Nephron (organoid): ENCODE data around the gene CNDP2.

Source experiments
- H3K27ac Mint-ChIP-seq, 3 experiments: 2 replicates each; pipeline ENCODE4 v1.8.0; 2020; ENCODE audit warnings: mixed read lengths in 3 of 3, mild to moderate bottlenecking in 2 of 3, moderate library complexity in 1 of 3
- H3K27me3 Mint-ChIP-seq: 2 replicates; pipeline ENCODE4 v1.8.0; 2021; ENCODE audit warnings: low read depth, mild to moderate bottlenecking, moderate library complexity, mixed read lengths
- H3K36me3 Mint-ChIP-seq: 2 replicates; pipeline ENCODE4 v1.8.0; 2020; ENCODE audit warnings: low read depth, mixed read lengths
- H3K4me1 Mint-ChIP-seq: 2 replicates; pipeline ENCODE4 v1.8.0; 2020; ENCODE audit warnings: mixed read lengths
- H3K4me3 Mint-ChIP-seq, 3 experiments: 2 replicates each; pipeline ENCODE4 v1.8.0; 2020; ENCODE audit warnings: mild to moderate bottlenecking in 3 of 3, mixed read lengths in 3 of 3, moderate library complexity in 2 of 3
- H3K9me3 Mint-ChIP-seq: 2 replicates; pipeline ENCODE4 v1.8.0; 2020; ENCODE audit warnings: mixed read lengths
- TF ChIP-seq, protein P1 (sequence below), 3 experiments: fragments of 200-600 bp; sonication (generic); IDR thresholded peaks; one replicate each; pipeline ENCODE4 v1.5.0; 2021; ENCODE audit warnings: antibody characterized with exemption in 3 of 3; ENCODE audit not compliant: unreplicated experiment in 3 of 3

The CNDP2 gene

DNA sequence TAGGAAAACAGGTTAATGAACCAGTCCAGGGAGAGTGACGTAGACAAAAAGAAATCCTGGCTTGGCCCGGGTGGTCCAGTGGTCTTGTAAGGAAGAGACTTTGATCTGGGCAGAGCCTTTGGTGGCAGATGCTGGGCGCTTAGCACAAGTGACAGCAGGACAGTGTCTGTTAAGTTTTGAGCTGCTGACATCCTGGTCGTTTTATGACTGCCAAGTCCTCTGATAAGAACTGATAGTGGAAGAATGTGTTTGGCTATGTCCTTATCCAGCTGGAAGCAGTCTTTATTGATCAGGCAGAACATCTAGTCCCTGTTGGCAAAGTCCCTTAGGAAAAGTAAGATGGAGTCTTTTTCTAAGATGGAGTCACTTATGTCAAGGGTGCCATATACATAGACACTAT is 74.1 kb downstream of the CNDP2 start:
- Mint-ChIP-seq H3K4me3 (no peak overlapping the region), H3K27ac (no peak overlapping the region), H3K4me1 (no peaks in the 10 kb centered on the region), H3K36me3 (no peaks in the 10 kb centered on the region), H3K27me3 (peaks cover 11% of the 10 kb centered on the region), H3K9me3 (peaks cover 21% of the 10 kb centered on the region)
- TF ChIP-seq, protein P1, sequence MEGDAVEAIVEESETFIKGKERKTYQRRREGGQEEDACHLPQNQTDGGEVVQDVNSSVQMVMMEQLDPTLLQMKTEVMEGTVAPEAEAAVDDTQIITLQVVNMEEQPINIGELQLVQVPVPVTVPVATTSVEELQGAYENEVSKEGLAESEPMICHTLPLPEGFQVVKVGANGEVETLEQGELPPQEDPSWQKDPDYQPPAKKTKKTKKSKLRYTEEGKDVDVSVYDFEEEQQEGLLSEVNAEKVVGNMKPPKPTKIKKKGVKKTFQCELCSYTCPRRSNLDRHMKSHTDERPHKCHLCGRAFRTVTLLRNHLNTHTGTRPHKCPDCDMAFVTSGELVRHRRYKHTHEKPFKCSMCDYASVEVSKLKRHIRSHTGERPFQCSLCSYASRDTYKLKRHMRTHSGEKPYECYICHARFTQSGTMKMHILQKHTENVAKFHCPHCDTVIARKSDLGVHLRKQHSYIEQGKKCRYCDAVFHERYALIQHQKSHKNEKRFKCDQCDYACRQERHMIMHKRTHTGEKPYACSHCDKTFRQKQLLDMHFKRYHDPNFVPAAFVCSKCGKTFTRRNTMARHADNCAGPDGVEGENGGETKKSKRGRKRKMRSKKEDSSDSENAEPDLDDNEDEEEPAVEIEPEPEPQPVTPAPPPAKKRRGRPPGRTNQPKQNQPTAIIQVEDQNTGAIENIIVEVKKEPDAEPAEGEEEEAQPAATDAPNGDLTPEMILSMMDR (IDR thresholded peaks at IDR 0.05; ENCODE audit: unreplicated experiment in 3 of 3): no peak

DNA sequence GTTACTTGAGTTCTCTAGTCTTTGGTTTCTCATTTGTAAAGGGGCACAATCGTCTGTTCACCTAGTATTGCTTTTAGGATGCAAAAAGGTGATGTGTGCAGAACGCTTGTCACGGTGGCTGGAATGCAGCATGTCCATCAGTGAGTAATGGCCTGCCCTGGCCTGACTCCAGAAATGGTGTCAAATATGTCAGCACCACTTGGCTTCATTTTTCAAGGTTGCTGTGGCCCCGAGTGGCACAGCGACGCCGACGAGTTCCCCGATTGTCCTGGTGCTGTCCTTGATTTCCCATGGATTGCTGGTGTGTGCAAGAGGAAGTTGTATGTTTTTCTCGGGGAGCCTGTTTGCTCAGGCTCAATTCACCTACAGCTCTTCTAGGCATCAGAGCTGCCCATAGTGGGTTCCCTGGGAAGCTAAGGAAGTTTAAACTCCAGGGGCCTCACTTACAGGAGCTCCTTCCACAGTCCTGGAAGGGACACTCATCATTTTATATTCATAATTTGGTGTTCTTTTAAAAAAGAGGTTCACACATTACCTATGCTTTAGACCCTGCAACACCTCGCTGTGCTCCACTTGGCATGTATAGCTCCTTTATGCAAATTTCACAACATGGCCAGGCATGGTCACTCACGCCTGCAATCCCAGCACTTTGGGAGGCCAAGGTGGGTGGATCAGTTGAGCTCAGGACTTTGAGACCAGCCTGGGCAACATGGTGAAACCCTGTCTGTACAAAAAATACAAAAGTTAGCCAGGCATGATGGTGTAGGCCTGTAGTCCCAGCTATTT is 75.9 kb downstream of the CNDP2 start:
- TF ChIP-seq, protein P1 (IDR thresholded peaks at IDR 0.05; ENCODE audit: unreplicated experiment in 3 of 3): no peak
- H3K4me1 Mint-ChIP-seq: no peaks in the 10 kb centered on the region
- H3K36me3 Mint-ChIP-seq: no peaks in the 10 kb centered on the region
- no peak overlapping the region for H3K4me3 Mint-ChIP-seq
- H3K9me3 Mint-ChIP-seq: peaks cover 13% of the 10 kb centered on the region
- H3K27ac Mint-ChIP-seq: no peak overlapping the region
- H3K27me3 Mint-ChIP-seq: peaks cover 14% of the 10 kb centered on the region

GRCh38 chr18:74573053-74573452 is 76.9 kb downstream of the CNDP2 start:
- no peaks in the 10 kb centered on the region for H3K36me3 Mint-ChIP-seq
- H3K27me3 Mint-ChIP-seq: peaks cover 14% of the 10 kb centered on the region
- H3K4me1 Mint-ChIP-seq: no peaks in the 10 kb centered on the region
- H3K4me3 Mint-ChIP-seq: no peak overlapping the region
- no peak overlapping the region for H3K27ac Mint-ChIP-seq
- TF ChIP-seq, protein P1 (IDR thresholded peaks at IDR 0.05; ENCODE audit: unreplicated experiment in 3 of 3): no peak
- peaks cover 8% of the 10 kb centered on the region for H3K9me3 Mint-ChIP-seq
